Hepatic stellate cell (primary cell): ENCODE results near the gene KDM7A.

Experiments used
- DNase-seq: peaks from one replicate; pipeline ENCODE4 v3.0.0; 2011; ENCODE audit warnings: low spot score

The KDM7A gene

GRCh38 chr7:140082770-140083169, 94.0 kb downstream of the KDM7A start:
- DNase-seq: no peak

DNA sequence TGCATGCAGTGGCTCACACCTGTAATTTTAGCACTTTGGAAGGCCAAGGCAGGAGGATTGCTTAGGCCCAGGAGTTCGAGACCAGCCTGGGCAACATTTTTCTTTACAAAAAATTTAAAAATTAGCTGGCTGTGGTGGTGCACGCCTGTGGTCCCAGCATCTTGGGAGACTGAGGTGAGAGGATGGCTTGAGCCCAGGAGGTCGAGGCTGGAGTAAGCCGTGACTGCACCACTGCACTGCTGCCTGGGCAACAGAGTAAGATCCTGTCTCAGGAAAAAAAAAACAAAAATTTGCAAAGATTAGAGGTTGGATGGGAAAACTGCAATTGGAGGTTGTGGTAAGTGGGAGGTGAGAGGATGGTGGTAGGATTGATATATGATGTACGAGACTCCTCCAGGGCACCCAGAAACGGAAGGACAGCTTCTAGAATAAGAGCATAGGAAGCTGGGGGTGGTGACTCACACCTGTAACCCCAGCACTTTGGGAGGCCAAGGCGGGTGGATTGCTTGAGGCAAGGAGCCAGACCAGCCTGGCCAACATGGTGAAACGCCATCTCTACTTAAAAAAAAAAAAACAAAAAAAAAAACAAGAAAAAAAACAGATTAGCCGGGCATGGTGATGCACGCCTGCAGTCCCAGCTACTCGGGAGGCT, 94.9 kb downstream of the KDM7A start:
- no peak for DNase-seq

- DNase-seq: no peak
These were observed 95.9 kb downstream of the KDM7A start for GRCh38 chr7:140080919-140081318.

DNA sequence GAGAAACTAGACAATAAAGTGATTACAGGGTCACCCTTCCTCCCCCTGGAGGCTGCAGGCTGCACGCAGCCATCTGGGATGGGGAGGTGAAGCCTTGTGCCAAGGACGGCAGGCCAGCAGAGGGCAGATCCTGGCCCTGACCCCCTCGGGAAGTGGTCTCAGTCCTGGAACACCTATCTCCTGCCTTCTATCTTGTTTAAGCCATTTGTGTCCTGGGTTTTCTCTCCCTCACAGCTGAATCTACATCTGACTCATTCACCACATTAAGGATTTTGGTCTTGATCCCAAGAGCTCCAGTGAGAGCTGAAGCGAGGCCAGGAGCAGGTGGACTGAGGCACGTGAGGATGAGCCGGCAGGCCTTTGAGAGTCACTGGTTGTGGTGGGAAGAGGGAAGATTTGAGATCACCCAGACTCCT, 97.7 kb downstream of the KDM7A start:
- peak; percentile 27 for DNase-seq

DNA sequence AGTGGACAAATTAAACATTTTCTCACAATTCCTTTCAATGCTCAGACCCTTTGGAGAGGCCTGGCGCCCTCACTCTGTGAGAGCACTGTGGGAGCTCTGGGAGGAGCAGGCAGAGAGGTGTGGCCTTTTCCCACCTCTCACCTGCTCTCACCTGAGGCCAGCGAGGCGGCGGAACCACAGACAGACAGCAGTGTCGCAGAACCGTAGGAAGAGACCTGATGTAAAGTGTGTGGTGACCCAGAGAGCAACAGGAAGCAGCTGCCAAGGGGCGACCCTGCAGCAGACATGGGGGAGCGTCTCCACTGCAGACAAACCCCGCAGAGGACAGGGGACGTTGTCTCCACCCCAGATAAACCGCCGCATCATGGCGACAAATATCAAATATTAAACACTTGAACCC, 98.4 kb downstream of the KDM7A start:
- DNase-seq: no peak

GRCh38 chr7:140074780-140075179, 102.0 kb downstream of the KDM7A start:
- DNase-seq: peak; percentile 16

DNA sequence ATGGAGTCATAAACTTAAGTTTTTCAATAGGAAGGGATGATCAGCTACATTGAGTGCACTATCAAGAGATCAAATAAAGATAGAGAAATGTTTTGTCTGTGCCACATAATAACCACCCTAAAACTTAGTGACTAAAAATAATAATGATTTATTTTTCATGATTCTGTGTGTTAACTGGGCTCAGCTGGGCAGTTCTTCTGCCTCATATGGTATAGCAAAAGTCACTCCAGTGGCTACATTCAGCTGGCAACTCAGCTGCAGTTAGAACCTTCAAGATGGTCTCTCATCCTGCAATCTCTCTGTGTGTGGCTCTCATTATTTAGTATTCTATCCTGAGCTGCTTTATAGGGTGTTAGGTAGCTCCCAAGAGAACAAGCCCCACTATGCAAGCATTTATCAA, 106.2 kb downstream of the KDM7A start:
- DNase-seq: no peak

DNA sequence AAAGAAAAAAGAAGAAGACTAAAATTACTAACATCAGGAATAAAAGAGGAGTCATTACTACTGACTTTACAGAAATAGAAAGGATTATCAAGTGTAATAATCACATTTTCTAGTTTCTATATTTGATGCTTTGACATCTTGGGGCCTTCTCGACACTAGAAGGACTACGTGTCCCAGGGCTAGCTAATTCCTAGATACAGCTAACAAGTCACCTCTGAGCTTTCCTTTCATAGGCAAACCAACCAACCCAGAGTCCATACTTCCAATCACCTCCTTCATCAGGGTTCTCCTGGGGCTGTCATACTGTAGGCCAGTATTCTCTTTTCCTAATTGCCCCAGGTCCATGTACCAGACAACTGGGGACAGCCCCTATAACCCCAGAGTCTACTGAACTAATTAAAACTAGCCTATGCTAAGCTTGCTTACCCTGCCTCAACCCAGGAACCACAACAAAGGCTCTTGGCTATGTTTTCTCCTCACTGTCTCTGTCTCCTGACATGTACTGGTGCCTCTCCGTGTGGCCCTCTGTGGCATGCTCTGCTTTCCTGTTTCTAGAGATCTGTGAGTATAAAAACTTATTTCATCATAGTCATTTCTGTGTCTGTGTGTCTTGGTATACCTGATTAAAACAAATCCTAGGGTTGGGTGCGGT, 107.4 kb downstream of the KDM7A start:
- no peak for DNase-seq

DNA sequence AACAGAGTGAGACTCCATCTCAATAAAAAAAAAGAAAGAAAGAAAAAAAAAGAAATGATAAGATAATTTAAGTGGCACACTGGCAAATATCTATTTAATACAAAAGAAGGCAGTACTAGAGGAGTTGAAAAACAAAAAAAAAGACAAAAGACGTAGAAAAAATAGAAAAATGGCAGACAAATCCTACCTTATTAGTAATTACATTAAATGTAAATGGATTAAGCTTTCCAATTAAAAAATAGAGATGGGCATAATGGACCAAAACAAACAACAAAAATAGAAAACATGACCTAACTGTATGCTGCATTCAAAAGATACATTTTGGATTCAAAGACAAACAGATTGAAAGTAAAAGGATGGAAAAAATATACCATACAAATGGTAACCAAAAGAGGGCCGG, 108.8 kb downstream of the KDM7A start:
- DNase-seq: no peak

DNA sequence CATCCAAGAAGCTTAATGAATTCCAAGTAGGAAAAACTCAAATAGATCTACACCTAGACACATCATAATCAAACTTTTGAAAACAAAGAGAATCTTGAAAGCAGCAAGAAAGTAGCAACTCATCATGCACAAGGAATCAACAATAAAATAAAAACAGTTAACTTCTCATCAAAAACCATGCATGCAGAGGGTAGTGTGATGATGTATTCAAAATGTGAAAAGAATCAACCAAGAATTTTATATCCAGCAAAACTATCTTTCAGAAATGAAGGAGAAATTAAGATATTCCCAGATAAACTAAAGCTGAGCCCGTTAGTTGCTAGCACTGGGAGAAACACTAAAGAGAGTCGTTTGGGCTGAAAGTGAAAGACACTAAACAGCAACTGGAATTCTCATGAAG, 109.7 kb downstream of the KDM7A start:
- no peak for DNase-seq

- peak; percentile 82 for DNase-seq
These were observed 114.1 kb downstream of the KDM7A start, which contains the start of gene PARP12 for GRCh38 chr7:140062528-140063299. Gene PARP12 (minus strand): TSS chr7:140062951. CDS start chr7:140062847, 104 bp downstream.

GRCh38 chr7:140062118-140062527, 114.7 kb downstream of the KDM7A start:
- DNase-seq: no peak

DNA sequence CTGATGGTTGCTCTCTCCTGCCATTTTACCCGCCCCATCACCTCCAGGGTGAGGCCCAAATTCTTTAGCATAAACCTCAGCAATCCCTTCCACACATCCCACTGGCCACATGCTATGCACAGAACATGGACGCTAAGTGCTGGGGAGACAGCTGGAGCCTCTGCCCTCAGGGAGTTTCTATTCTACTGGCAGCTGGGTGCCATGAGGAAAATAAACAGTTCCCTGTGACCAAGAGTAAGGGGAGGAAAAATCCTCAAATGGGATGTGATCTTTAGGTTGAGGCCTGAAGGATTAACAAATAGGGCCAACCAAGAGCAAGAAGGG, 115.2 kb downstream of the KDM7A start:
- DNase-seq: no peak

- DNase-seq: no peak
These were observed 115.8 kb downstream of the KDM7A start for GRCh38 chr7:140060788-140061606.

GRCh38 chr7:140060243-140060630, 116.5 kb downstream of the KDM7A start:
- no peak for DNase-seq

- DNase-seq: peak; percentile 81
These were observed 117.2 kb downstream of the KDM7A start for GRCh38 chr7:140059273-140060242.

GRCh38 chr7:140058517-140058916, 118.3 kb downstream of the KDM7A start:
- no peak for DNase-seq

GRCh38 chr7:140057143-140057535, 119.6 kb downstream of the KDM7A start:
- no peak for DNase-seq

DNA sequence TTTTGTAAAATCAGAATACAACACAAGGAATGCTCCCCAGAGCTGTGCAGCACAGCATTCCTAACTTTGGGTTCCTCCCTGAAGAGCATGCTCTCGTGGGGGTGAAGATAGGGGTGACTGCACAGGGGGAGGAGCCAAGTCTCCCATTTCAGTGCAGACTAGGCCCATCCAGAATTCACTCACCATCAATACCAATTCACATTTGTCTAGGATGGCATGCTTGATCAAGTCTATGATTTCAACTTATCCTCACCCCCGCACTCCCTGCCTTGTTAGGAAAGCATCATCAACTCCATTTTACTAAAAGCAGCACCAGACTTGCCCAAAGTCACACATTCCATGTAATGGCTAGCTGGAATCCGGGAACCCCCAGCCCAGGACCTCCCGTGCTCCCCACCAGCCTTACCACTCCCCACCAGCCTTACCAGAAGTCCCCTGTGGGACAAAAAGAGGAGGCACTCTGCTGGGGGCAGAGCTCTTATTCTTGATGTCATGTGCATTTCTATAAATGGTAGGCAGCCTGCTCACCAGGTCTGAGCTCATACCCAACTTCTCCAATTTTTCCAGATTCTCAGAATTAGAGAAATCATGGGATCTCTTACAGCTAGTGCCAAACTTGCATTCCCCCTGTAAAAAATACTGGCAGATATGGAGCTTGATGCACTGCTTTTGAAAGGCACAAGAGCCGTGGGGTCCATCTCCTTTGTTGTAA, 120.2 kb downstream of the KDM7A start:
- DNase-seq: no peak

- no peak for DNase-seq
These were observed 121.0 kb downstream of the KDM7A start for GRCh38 chr7:140055833-140056232.

DNA sequence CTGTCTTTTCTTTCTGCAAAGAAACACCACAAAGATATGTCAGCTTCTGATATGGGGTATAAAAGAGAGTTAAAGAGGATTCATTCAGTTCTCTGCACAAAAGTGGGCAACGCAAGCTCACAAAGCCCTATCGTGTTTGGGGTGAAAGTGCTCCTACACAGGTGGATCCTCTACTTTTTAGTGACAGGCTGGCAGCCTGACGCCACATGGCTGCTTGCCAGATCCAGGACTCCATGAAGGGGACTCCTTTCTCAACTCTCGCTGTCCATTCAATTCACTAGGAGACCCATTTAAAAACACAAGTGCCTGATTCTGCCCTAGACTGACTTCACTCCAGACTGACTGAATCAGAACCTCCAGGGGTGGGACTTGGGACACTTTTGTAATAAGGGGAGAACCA, 122.0 kb downstream of the KDM7A start:
- no peak for DNase-seq
